ENCODE results near the gene MS4A14.
"Not testable (repeated sequence)": the region's sequence is repeated elsewhere in the genome, so short reads cannot be mapped to it uniquely, and the experiment has no call there.

The MS4A14 gene, protein sequence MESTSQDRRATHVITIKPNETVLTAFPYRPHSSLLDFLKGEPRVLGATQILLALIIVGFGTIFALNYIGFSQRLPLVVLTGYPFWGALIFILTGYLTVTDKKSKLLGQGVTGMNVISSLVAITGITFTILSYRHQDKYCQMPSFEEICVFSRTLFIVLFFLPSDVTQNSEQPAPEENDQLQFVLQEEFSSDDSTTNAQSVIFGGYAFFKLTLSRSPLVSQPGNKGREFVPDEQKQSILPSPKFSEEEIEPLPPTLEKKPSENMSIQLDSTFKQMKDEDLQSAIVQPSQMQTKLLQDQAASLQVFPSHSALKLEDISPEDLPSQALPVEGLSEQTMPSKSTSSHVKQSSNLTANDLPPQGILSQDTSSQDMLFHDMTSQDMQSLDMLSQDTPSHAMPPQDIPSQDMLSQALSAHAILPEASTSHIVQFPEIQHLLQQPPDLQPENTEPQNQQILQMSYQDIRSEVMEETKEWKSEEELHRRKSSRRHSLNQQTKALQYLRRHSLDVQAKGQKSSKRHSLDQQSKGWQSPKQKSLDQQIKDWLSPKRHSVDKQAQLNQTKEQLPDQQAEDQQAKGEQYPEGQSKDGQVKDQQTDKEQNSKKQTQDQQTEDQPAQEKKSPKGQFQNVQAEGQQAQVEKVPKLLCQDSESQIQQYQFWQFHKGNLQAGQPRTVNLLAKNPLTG

GRCh38 chr11:60396382-60396781, at the start of gene MS4A14:
MS4A14 (plus strand) TSS chr11:60396459; CDS start chr11:60396579, 120 bp downstream.
- no peak for DNase-seq (ENCODE audit: low spot score)

GRCh38 chr11:60347084-60347797, 49.0 kb upstream of the MS4A14 start:
- no peak for DNase-seq (ENCODE audit: low spot score)

DNA sequence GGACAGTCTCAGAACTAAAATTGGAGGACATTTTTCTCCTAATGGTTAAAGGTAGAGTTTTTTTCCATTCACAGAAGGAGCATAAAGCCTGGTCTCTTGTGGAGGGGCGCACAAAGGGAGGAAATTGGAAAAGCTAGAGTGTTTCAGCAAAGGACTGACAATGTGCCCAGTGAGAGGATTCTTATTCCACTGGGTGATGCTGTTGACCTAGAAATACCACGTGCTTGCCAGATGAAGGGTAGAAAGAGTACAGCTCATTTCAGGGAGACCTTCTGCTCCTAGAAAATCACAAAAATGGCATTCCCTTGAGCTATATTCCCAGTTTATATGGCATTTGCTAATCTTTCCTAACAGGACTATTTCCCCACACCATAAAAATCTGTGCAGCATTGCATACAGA, 48.1 kb upstream of the MS4A14 start:
- no peak for DNase-seq (ENCODE audit: low spot score)

DNA sequence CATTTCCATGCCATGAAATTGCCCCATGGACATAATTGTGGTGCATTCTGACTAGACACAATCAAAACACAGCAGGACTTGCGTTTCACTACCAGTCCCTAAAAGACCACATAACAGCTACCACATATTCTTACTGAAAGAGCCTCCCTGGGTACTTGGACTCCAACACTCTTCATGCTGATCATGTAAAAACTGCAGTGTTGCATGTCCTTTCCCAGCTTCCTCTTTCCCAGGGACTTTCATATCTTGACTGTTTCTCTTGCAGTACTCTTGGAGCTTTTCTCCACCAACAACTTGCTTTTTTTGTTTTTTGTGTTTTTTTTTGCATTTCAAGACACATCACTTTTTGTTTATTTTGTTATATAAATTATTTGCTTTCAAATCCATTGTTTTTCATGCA, 46.3 kb upstream of the MS4A14 start:
- DNase-seq (ENCODE audit: low spot score), result no peak

DNA sequence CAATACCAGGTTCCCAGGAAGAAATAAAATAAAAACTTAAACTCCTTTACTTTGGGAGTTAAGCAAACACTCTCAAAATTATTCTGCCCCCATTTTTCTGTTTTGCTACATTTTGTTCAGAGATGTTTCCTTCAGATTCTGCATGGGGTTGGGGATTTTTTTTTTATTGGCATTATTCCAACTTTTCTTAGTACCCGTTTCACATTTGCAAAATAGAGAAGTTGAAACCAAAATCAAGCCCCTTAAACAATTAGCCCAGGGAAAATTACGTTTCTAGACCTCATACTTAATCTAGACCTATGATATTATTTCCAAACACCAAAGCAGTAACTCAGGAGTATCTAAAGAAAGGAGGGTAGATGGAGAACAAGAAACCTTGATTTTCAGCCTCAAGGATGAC, 38.5 kb upstream of the MS4A14 start:
- no peak for DNase-seq (ENCODE audit: low spot score)

DNA sequence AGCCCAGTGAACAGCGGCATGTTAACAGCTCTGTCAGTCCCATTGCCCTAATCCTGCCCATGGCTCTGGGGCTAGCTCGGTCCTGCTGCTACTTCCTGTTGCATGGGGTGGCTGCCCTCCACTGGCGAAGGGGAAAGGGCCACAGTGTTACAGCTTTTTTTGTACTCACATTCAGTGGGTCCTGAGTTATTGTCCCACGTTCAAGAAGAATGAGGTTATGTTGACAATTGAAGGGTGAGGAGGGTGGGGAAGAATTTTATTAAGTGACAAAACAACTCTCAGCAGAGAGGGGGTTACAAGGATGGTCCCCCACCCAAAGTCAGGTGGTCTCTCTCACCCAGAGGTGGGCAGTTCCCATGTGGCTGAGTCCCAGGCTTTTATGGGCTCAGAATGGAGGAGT, 35.6 kb upstream of the MS4A14 start:
- DNase-seq (ENCODE audit: low spot score), result no peak

- no peak for DNase-seq (ENCODE audit: low spot score)
Observed at GRCh38 chr11:60362241-60362640, 34.0 kb upstream of the MS4A14 start.

- DNase-seq (ENCODE audit: low spot score), result peak; percentile 48
Observed at GRCh38 chr11:60363542-60364470, 32.5 kb upstream of the MS4A14 start.

- not testable (repeated sequence) for DNase-seq (ENCODE audit: low spot score)
Observed at GRCh38 chr11:60366262-60366904, 29.9 kb upstream of the MS4A14 start.

- no peak for DNase-seq (ENCODE audit: low spot score)
Observed at GRCh38 chr11:60367009-60367408, 29.2 kb upstream of the MS4A14 start.

GRCh38 chr11:60367896-60368295, 28.4 kb upstream of the MS4A14 start:
- DNase-seq (ENCODE audit: low spot score), result no peak

DNA sequence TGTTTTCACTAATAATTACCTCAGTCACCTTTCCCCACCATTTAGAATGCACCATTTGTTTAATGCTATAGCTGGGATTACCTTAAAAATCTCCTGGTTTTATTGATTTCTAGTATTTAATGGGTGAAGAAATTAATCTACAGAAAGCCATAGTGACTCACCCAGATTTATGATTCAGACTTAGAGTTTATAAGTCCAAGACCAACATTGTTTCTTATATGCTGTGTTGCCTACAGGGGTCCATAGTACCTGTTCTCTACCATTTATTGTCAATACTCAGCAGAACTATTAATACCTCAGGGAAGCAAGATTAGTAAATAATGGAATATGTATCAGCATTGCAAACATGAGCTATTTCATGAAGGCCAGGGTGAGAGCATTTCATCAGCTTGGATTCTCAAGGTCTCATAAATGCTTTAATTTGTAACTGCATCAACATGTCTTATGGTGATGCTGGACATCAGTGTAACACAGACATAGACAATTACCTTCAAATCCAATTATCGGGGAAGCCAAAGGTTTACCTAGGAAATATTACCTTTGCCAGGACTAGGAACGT, 25.9 kb upstream of the MS4A14 start:
- DNase-seq (ENCODE audit: low spot score), result no peak

DNA sequence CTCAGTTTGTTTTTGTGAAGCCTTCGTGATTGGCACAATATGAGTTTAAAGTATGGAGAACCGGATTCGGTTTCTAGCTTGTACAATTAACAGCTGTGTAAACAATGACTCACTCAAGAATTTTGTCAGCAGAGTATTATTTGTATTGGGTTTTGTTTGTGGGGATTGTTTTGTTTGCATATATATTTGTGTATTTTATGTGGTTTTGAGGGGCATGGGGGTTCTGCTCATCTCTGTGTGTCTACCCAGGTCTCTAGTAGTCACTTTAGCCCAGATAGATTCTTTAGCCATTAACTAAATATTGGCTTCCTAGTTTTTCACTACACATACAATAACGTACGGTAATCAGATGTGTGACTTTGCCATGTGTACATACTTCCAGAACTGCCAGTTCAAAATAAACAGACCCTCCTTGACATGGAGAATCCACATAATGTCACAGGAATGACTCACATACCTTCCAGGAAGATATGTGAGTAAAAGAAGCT, 25.4 kb upstream of the MS4A14 start:
- DNase-seq (ENCODE audit: low spot score), result no peak

GRCh38 chr11:60371386-60371785, 24.9 kb upstream of the MS4A14 start:
- DNase-seq (ENCODE audit: low spot score), result no peak

- DNase-seq (ENCODE audit: low spot score), result no peak
Observed at GRCh38 chr11:60371854-60372253, 24.4 kb upstream of the MS4A14 start.

GRCh38 chr11:60372767-60373166, 23.5 kb upstream of the MS4A14 start:
- no peak for DNase-seq (ENCODE audit: low spot score)

- DNase-seq (ENCODE audit: low spot score), result no peak
Observed at GRCh38 chr11:60375316-60375715, 20.9 kb upstream of the MS4A14 start.

GRCh38 chr11:60376601-60377000, 19.7 kb upstream of the MS4A14 start:
- no peak for DNase-seq (ENCODE audit: low spot score)

GRCh38 chr11:60377401-60378136, 18.7 kb upstream of the MS4A14 start:
- DNase-seq (ENCODE audit: low spot score), result no peak

DNA sequence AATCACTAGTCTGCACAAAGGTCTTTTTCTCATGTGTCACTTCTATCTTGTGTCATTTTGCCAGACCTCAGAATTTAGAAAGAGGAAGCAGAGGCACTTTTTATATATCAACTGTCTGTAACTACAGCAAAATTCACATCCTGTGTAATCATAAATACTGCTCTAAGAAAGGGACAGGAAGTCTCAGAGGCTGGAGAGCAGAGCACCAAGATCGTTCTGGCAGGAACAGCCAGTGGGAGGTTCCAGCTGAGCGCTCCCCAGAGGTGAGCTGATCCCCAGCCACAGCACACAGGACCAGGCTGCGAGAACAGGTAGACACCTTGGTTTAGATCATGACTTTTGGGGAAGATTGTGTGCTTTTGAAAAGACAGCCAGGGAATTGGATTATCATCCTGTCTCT, 17.9 kb upstream of the MS4A14 start, which contains the start of gene MS4A7:
TSS of gene MS4A7 (plus strand) at position 179 of the 400 bp plus-strand sequence. CDS start 4,610 bp downstream, outside the sequence.
- DNase-seq (ENCODE audit: low spot score), result no peak

All from hematopoietic multipotent progenitor cell treated with erythropoietin and hydrocortisone succinate and interleukin-3 and kit ligand, for 17 days (in vitro differentiated cells).